NCI-H446 (cell line): ENCODE results near the gene PUM1.

Experiments
- DNase-seq, 2 experiments: peaks; one replicate each; lab custom pipeline; 2025; lab: John Stamatoyannopoulos, UW

The PUM1 gene

GRCh38 chr1:30888391-30888790, 177.1 kb downstream of the PUM1 start:
- DNase-seq: no peak

- DNase-seq: no peak
These were observed 177.8 kb downstream of the PUM1 start for GRCh38 chr1:30887485-30888315.

GRCh38 chr1:30886710-30887428, 178.6 kb downstream of the PUM1 start:
- no peak for DNase-seq

GRCh38 chr1:30885570-30886522, 179.7 kb downstream of the PUM1 start:
- DNase-seq: no peak

- no peak for DNase-seq
These were observed 180.8 kb downstream of the PUM1 start for GRCh38 chr1:30884723-30885122.

- no peak for DNase-seq
These were observed 181.9 kb downstream of the PUM1 start for GRCh38 chr1:30883389-30884172.

GRCh38 chr1:30882678-30883388, 182.7 kb downstream of the PUM1 start:
- no peak for DNase-seq
